Osteocyte (in vitro differentiated cells): Measurements from ENCODE around the gene SMIM44. TPM values are rescaled to one million over a fixed set of nuclear protein-coding genes. Genes with fewer than 3 reads are reported as not detected.

ENCODE experiments used
- DNase-seq: peaks from one replicate; pipeline ENCODE4 v3.0.0; 2021; ENCODE audit warnings: mixed read lengths; ENCODE audit not compliant: unreplicated experiment; ENCODE audit errors: extremely low spot score
- H3K27ac Mint-ChIP-seq: one replicate; pipeline ENCODE4 v1.8.0; 2021; ENCODE audit warnings: mild to moderate bottlenecking, mixed read lengths; ENCODE audit not compliant: unreplicated experiment
- H3K27me3 Mint-ChIP-seq: one replicate; pipeline ENCODE4 v1.8.0; 2021; ENCODE audit warnings: mixed read lengths; ENCODE audit not compliant: unreplicated experiment
- H3K36me3 Mint-ChIP-seq: one replicate; pipeline ENCODE4 v1.8.0; 2021; ENCODE audit warnings: mixed read lengths; ENCODE audit not compliant: unreplicated experiment
- H3K4me1 Mint-ChIP-seq: one replicate; pipeline ENCODE4 v1.8.0; 2021; ENCODE audit warnings: mixed read lengths; ENCODE audit not compliant: unreplicated experiment
- H3K4me3 Mint-ChIP-seq: one replicate; pipeline ENCODE4 v1.8.0; 2021; ENCODE audit warnings: mild to moderate bottlenecking, moderate library complexity, mixed read lengths; ENCODE audit not compliant: unreplicated experiment
- H3K9me3 Mint-ChIP-seq: one replicate; pipeline ENCODE4 v1.8.0; 2021; ENCODE audit warnings: mixed read lengths; ENCODE audit not compliant: unreplicated experiment
- total RNA-seq: library from RNA; stranded (reverse); gene quantifications from 2 replicates; pipeline ENCODE4 v1.2.1, GENCODE V29; 2021
- TF ChIP-seq, protein P1 (sequence below): fragments of 200-600 bp; sonication (generic); IDR thresholded peaks from 2 replicates; pipeline ENCODE4 v1.5.0; 2021; ENCODE audit warnings: antibody characterized with exemption, mild to moderate bottlenecking, moderate library complexity

Gene SMIM44
- total RNA-seq, 1 donor from 2014 or later, result not detected

- Mint-ChIP-seq H3K27me3 (no peaks in the 10 kb centered on the region), H3K4me1 (no peaks in the 10 kb centered on the region), H3K9me3 (no peaks in the 10 kb centered on the region), H3K4me3 (no peak overlapping the region), H3K36me3 (peaks cover 12% of the 10 kb centered on the region), H3K27ac (no peak overlapping the region)
- DNase-seq, result no peak
- TF ChIP-seq, protein P1, sequence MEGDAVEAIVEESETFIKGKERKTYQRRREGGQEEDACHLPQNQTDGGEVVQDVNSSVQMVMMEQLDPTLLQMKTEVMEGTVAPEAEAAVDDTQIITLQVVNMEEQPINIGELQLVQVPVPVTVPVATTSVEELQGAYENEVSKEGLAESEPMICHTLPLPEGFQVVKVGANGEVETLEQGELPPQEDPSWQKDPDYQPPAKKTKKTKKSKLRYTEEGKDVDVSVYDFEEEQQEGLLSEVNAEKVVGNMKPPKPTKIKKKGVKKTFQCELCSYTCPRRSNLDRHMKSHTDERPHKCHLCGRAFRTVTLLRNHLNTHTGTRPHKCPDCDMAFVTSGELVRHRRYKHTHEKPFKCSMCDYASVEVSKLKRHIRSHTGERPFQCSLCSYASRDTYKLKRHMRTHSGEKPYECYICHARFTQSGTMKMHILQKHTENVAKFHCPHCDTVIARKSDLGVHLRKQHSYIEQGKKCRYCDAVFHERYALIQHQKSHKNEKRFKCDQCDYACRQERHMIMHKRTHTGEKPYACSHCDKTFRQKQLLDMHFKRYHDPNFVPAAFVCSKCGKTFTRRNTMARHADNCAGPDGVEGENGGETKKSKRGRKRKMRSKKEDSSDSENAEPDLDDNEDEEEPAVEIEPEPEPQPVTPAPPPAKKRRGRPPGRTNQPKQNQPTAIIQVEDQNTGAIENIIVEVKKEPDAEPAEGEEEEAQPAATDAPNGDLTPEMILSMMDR, result no peak
Observed at GRCh38 chr19:3492919-3493318, 9.7 kb upstream of the SMIM44 start.

- H3K27ac Mint-ChIP-seq, result no peak overlapping the region
- no peak for DNase-seq
- no peaks in the 10 kb centered on the region for H3K9me3 Mint-ChIP-seq
- peaks cover 11% of the 10 kb centered on the region for H3K36me3 Mint-ChIP-seq
- TF ChIP-seq, protein P1, result no peak
- H3K4me3 Mint-ChIP-seq, result no peak overlapping the region
- H3K4me1 Mint-ChIP-seq, result no peaks in the 10 kb centered on the region
- H3K27me3 Mint-ChIP-seq, result no peaks in the 10 kb centered on the region
Observed at GRCh38 chr19:3492131-3492839, 9.0 kb upstream of the SMIM44 start.

GRCh38 chr19:3491396-3492119, 8.3 kb upstream of the SMIM44 start:
- Mint-ChIP-seq H3K27ac (no peak overlapping the region), H3K4me3 (no peak overlapping the region), H3K36me3 (peaks cover 8% of the 10 kb centered on the region), H3K27me3 (no peaks in the 10 kb centered on the region), H3K4me1 (no peaks in the 10 kb centered on the region), H3K9me3 (no peaks in the 10 kb centered on the region)
- no peak for DNase-seq
- TF ChIP-seq, protein P1, result no peak

DNA sequence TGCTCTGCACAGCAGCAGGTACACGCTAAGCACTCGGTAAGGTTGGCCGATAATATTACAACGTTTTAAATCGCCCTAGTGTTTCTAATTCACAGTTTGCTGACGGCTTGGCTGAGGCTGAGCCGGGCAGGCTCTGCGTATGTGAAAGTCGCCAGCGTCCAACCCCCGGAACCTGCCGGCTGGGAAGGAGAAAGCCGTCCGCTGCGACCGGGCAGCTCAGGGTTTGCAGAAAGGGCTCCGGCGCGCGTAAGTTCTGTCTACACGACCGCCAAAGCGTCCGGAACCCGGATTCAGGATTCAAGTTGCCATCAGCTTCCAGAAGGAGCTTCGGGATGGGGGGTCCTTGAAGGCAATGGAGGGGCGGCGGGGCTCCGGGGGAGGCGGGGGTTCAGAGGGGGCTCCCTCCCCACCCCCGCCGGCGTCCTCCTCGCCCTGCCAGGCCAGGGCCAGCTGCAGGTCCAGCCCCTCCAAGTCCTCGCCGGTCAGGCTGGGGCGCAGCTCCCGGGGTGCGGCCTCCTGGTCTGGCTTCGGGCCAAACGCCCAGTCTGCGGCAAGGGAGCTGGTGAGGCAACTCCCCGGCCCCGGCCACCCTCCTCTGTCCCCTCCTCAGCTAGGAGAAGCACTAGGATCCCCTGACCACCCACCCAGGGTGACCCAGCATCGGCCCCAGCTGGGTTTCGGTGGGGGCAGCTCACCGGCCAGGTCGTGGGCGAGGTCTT, 575 bp downstream of the SMIM44 start:
- TF ChIP-seq, protein P1, result no peak
- Mint-ChIP-seq H3K4me3 (no peak overlapping the region), H3K36me3 (no peaks in the 10 kb centered on the region), H3K9me3 (no peaks in the 10 kb centered on the region), H3K27ac (no peak overlapping the region), H3K4me1 (no peaks in the 10 kb centered on the region), H3K27me3 (peaks cover 9% of the 10 kb centered on the region)
- no peak for DNase-seq
